DLD1 (cell line): ENCODE results near the gene ARSD.
"Not testable (repeated sequence)": the region's sequence is repeated elsewhere in the genome, so short reads cannot be mapped to it uniquely, and the experiment has no call there.

Experiments used
- in situ Hi-C: cut with HindIII; loops from 2 replicates; pipeline ENCODE4 v1.10.0; 2017; ENCODE audit warnings: low sequenced_read_pairs

ARSD gene

DNA sequence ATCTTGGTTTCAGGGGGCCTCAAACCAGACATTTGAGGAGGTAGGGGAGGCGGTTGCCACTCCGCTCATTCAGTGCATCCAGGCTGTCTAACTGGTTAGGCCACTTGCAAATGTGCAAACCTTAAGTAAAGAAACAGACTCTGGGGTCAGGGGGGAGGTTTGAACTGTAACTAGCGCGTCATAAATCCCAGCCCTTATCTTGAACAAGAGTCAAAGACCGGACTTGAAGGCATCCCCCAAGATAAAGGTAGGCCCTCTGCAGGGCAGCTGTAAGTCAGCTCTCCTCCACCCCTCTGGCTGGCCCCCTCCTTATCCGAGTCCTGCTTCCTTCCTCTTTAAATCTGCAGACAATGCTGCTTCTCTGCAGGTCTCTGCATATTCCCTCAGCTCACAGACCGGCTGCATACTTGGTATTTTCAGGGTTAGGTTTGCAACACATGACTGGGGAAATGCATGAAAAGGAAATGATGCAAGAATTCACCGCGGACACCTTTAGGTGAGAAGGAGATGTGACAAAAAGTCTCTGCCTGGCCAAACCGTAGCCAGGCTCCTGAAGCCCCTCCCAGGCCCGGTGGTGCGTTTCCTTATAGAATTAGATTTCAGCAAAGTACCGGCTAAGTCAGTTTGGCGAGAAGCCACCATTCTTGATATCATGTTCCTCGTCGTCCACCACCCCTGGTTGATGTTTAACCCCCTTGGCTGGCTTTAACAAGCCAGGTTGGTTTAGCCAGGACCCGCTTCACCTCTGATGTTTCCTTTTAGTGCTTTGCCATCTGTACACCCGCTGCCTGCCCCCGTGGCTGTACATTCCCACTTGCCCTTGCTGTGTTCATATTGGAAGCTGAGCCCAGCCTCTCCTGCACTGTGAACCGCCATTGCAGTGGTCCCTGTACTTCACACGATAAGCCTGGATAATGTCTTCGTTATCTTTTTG, 31.2 kb downstream of the ARSD start:
- in situ Hi-C loops: not testable (repeated sequence)

DNA sequence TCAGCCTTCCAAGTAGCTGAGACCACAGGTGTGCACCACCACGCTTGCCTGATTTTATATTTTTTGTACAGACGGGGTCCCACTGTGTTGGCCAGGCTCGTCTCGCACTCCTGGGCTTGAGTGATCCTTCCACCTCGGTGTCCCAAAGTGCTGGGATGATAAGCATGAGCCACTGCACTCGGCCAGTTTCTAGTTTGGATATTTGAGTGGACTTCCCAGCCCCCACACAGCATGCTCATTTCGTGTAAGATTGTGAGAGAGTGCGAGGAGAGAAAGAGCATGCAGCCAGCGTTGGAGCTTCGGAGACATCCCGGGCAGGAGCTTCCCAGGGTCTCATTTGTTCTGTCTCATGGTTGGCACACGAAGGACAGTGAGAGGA, 31.8 kb downstream of the ARSD start:
- in situ Hi-C loops: no loop called here

GRCh38 chrX:2894885-2895292, 34.2 kb downstream of the ARSD start:
- in situ Hi-C loops: no loop called here

- in situ Hi-C loops: no loop called here
These were observed 36.3 kb downstream of the ARSD start for GRCh38 chrX:2892816-2893215.

- in situ Hi-C loops: not testable (repeated sequence)
These were observed 38.3 kb downstream of the ARSD start for GRCh38 chrX:2890536-2891460.

GRCh38 chrX:2889706-2890490, 39.2 kb downstream of the ARSD start:
- in situ Hi-C loops: not testable (repeated sequence)

GRCh38 chrX:2889045-2889605, 40.0 kb downstream of the ARSD start:
- in situ Hi-C loops: no loop called here

- in situ Hi-C loops: no loop called here
These were observed 40.8 kb downstream of the ARSD start for GRCh38 chrX:2888309-2888708.

DNA sequence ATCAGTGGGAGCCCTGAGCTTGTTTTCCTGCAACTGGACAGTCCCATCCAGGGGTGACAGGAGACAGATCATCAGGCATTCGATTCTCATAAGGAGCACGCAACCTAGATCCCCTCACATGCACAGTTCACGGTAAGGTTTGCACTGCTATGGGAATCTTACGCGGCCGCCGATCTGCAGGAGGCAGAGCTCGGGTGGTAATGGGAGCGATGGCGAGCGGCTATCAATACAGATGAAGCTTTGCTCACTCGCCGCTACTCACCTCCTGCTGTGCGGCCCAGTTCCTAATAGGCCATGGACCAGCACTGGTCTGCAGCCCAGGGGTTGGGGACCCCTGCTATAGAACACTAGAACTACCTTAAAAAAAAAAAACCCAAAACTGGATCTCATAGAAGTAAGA, 45.4 kb downstream of the ARSD start:
- in situ Hi-C loops: no loop called here

DNA sequence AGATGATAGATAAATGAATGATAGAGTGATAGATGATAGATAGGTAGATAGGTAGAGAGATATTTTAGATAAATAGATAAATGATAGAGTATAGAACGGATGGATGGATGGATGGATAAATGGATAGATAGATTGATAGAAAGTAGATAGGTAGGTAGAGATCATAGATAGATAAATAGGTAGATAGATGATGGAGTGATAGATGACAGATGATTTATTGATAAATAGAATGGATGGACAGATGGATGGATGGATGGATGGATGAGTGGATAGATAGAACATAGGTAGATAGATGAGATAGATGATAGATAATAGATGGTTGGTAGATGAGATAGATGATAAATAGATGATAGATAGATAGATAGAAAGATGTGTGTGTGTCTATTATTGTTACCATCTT, 49.5 kb downstream of the ARSD start:
- in situ Hi-C loops: no loop called here

DNA sequence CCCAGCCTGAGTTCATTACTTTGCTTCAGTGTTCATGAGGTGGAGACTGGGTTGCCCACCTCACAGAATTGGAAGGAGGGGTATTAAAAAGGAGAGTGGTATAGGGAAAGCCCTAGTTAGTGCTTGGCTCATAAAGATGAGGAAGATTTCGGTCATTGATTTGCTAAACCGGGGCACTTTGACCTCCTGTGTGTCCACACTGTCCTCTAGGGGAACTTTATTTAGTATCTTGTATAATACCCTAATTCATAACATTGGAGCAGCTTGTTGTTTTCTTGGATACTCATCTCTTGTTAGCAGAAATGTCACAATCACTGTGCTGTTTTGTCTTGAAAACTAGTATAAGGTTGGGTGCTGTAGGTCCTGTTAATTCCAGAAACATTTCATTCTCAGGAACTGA, 50.6 kb downstream of the ARSD start:
- in situ Hi-C loops: no loop called here

DNA sequence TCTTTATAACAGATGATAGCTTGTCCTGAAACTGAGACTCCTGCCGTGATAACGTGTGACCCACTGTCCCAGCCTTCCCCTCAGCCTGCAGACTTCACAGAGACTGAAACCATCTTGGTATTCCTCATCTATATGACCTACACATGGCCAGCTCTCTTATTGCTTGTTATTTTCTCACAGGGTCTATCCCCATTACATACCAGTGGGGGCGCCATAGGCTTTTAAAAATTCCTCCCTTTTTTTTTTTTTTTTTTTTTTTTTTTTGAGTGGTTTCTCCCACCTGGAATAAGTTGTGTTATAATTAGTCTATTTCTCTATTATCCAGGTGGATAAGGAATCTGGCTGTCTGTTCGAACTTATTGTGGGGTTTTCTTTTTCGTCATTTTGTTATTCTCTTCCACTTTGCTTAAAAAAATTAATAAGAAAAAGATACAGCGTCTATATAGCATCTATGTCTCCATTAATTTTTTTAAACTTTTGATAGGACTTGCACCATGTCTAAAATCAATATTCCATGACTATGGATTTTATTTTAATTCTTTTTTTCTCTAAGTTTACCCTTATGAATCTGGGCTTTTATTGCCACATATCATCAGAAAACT, 53.2 kb downstream of the ARSD start:
- in situ Hi-C loops: no loop called here

DNA sequence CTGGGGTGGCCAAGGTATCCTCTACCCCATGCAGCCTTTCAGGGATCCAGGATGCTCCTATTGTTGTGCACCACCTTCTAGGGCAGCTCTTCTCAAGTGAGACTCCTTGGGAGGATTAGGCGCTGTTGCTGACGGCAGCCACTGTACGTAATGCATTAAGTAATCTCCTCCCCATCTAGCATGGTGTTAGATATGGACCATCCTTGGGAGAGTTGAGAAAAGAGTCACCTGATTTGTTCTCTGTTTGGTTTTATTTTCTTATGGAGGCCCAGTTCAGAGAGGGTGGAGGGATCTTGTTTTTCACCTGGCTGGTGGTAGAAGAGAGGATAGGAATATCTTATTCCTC, 54.0 kb downstream of the ARSD start:
- in situ Hi-C loops: no loop called here

GRCh38 chrX:2874222-2875135, 54.7 kb downstream of the ARSD start:
- in situ Hi-C loops: no loop called here

GRCh38 chrX:2872671-2873277, 56.4 kb downstream of the ARSD start:
- in situ Hi-C loops: no loop called here

DNA sequence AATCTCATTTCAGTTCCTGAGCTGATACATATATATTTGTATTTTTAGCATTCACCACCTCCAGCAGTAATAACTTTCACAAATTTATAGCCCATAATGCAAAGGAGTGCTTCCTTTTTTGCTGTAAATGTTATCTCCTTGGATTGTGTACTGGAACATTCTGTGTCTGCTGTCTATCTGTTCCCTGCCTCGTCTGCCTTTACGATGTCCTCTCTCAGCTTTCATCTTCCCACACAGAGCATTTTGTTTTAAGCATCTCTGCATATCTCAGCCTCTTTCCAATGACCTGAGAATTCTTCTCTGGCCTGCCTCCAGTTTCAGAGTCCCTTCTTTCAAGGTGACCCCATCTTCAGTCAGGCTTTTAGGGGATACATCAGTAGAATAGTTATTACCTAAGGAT, 57.3 kb downstream of the ARSD start:
- in situ Hi-C loops: no loop called here

DNA sequence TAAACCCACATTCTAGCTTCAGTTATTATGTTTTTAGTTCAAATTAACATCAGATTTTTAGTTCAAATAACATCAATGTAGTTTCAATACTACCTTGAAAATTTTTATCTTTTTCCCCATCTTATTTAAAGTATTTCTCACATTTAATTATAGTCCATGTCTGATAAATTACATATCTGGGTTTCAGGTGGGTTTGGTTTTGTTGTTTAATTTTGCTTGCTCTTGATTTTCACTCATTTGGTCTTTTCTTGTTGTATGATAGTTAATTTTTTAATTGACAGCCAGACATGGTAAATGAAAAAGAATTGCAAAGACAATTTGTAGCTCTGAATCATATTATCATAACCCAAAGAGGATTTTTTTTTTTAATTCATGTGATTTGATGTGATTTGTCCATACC, 58.5 kb downstream of the ARSD start:
- in situ Hi-C loops: no loop called here

GRCh38 chrX:2867206-2867605, 61.9 kb downstream of the ARSD start:
- in situ Hi-C loops: no loop called here

DNA sequence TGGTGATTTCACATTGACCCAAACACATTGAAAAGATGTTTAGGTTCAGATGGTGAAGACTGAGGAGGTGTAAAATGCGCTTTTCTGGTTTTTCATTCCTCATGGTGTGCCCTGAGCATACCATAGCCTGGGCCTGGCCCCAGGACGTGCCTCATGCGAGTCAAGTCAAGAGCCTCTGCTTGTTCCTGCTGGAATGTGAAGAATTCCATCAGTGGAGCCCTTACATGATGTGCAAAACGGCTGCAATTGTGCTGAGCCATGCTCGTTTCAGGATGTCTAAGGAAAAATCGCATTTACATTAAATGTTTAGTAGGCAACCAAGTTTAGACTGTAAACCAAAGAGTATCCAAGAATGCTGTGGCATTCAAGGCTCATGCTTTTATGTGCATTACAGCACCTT, 65.5 kb downstream of the ARSD start:
- in situ Hi-C loops: no loop called here
